CD4-positive, alpha-beta T cell treated with Interleukin-6 for 4 hours (primary cell): ENCODE data around the gene HDGFL3.
A peak's percentile ranks its signal among the peaks of the same experiment; 100 is the strongest.
"Not testable (repeated sequence)": the region's sequence is repeated elsewhere in the genome, so short reads cannot be mapped to it uniquely, and the experiment has no call there.

Source experiments
- DNase-seq: peaks from one replicate; pipeline ENCODE4 v3.0.0-alpha.2; 2020; ENCODE audit warnings: mixed read lengths

The HDGFL3 gene

GRCh38 chr15:83207660-83208366 is at the start of gene HDGFL3:
TSS of gene HDGFL3 (minus strand) at chr15:83207823. CDS start at chr15:83207414, 409 bp downstream.
- peak; percentile 25 for DNase-seq

DNA sequence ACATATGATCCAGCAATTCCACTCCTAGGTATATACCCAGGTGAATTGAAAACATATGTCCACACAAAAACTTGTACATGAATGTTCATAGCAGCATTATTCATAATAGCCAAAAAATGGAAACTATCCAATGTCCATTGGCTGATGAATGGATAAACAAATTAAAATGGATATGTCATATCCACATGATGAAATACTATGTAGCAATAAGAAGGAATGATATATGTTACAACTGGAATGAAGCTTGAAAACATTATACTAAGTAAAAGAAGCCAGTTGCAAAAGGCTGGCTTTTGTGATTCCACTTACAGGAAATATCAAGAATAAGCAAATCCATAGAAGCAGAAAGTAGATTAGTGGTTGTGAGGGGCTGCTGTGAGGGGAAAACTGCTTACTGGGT is 43.2 kb upstream of the HDGFL3 start:
- DNase-seq, result no peak

GRCh38 chr15:83249030-83249343 is 41.4 kb upstream of the HDGFL3 start:
- DNase-seq, result no peak

- peak; percentile 10 for DNase-seq
Measured at GRCh38 chr15:83248151-83249029, 40.8 kb upstream of the HDGFL3 start.

GRCh38 chr15:83243634-83244033 is 36.0 kb upstream of the HDGFL3 start:
- DNase-seq, result no peak

DNA sequence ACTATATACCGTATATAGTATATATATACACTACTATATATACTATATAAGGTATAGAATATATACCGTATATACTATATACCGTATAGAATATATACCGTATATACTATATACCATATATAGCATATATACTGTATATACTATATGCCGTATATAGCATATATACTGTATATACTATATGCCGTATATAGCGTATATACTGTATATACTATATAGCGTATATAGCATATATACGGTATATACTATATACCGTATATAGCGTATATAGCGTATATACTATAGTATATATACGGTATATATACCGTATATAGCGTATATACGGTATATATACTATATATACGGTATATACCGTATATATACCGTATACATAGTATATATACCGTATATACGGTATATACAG is 22.6 kb upstream of the HDGFL3 start:
- no peak for DNase-seq

DNA sequence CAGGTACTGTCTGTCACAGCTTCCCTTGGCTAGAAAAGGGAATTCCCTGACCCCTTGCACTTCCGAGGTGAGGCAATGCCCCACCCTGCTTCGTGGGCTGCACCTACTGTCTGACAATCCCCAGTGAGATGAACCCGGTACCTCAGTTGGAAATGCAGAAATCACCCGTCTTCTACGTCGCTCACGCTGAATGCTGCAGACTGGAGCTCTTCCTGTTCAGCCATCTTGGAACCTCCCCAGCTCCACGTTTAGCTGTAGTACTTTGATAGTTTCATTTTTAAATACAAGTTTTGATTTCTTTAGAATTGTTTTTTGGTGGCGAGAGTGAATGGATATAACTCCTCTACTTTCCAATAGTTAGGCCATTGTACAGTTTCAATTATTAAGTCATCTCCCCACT is 17.8 kb upstream of the HDGFL3 start:
- no peak for DNase-seq

DNA sequence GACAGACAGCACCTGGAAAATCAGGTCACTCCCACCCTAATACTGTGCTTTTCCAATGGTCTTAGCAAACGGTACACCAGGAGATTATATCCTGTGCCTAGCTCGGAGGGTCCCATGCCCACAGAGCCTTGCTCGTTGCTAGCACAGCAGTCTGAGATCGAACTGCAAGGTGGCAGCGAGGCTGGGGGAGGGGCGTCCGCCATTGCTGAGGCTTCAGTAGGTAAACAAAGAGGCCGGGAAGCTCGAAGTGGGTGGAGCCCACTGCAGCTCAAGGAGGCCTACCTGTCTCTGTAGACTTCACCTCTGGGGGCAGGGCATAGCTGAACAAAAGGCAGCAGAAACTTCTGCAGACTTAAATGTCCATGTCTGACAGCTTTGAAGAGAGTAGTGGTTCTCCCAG is 14.2 kb upstream of the HDGFL3 start:
- not testable (repeated sequence) for DNase-seq

GRCh38 chr15:83219026-83219425 is 11.4 kb upstream of the HDGFL3 start:
- no peak for DNase-seq

DNA sequence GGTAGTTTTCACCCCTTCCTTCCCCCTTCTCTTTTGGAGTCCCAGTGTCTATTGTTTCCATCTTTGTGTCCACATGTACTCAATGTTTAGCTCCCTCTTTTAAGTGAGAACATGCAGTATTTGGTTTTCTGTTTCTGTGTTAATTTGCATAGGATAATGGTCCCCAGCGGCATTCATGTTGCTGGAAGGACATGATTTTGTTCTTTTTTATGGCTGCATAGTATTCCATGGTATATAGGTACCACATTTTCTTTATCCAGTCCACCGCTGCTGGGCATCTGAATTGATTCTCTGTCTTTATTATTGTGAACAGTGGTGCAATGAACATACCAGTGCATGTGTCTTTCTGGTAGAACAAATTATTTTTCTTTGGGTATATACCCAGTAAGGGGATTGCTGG is 7.7 kb upstream of the HDGFL3 start:
- no peak for DNase-seq

GRCh38 chr15:83210619-83211018 is 3.0 kb upstream of the HDGFL3 start:
- no peak for DNase-seq

- no peak for DNase-seq
Measured at GRCh38 chr15:83209333-83209732, 1.7 kb upstream of the HDGFL3 start.

DNA sequence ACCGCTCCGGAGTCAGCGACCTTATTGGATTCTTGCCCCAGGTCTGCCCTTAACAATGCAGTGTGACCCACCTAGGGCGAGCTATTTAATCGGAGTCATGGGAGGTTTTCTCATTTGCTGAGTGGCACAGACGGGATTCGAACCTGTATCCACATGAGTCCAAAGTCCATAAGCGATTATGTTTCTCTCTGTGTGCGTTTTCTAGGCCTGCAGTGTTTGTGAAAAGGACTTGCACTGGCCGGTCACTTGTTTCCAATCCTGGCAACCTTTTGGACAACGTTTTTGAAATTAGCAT is 691 bp upstream of the HDGFL3 start:
- no peak for DNase-seq

- DNase-seq, result peak; percentile 7
Measured at GRCh38 chr15:83207009-83207659, 489 bp downstream of the HDGFL3 start.

GRCh38 chr15:83206526-83207008 is 1.1 kb downstream of the HDGFL3 start:
- no peak for DNase-seq

DNA sequence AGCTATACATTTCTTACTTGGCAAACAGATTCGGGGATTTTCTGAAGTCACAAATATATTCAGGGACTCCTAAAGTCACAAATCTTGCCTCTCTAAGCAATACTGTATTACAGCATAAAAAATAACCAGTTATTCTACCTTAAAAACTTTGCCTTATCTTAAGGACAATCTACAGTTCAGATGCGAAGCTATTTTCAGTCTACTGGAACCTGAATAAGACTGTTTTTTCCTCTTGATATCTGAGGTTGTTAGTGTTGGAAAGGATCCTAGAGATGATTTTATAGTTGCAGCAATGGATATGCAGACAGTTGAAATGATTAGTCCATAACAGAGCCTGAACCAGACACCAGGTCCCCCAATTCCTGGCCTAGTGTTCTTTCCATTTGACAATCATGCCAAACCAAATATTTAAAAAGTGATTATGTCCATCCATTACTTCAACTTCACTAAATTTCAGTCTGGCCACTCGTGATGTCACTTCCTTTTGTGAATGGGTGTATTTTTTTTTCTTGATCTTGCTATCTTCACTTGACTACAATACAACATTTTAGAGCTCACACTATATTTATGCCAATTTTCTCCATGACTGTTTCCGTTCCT is 1.8 kb downstream of the HDGFL3 start:
- no peak for DNase-seq

GRCh38 chr15:83204697-83205096 is 2.9 kb downstream of the HDGFL3 start:
- no peak for DNase-seq

DNA sequence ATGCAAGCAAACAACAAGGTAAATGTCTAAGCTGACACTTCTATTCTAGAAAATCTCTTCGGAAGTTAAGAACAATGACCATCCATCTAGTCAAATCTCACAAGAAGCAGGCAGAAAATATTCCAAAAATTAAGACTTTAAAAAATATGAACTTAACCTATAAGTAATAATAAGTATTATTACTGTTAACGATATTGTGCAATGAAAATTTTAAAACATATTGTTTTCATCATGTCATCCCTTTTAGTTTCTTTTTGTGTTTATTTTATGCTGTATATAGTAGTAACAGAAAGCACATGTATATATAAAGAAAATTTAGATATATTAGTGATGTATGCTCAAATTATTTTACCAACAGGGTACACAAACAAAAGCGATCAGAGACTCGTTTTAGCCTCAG is 4.1 kb downstream of the HDGFL3 start:
- no peak for DNase-seq

GRCh38 chr15:83200589-83200988 is 7.0 kb downstream of the HDGFL3 start:
- no peak for DNase-seq

DNA sequence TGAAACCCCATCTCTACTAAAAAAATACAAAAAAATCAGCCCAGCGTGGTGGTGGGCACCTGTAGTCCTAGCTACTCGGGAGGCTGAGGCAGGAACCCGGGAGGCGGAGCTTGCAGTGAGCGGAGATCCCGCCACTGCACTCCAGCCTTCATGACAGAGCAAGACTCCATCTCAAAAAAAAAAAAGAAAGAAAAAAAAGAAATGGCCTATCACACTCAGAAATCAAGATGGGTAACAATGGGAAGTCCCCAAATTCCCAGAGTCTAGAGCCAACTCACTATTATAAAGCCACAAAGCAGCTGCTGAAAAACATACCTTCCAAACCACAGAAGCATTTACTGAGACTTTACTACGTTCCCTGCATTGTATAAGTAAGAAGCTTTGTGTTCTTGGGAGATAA is 7.5 kb downstream of the HDGFL3 start:
- no peak for DNase-seq

GRCh38 chr15:83199288-83199687 is 8.3 kb downstream of the HDGFL3 start:
- no peak for DNase-seq

DNA sequence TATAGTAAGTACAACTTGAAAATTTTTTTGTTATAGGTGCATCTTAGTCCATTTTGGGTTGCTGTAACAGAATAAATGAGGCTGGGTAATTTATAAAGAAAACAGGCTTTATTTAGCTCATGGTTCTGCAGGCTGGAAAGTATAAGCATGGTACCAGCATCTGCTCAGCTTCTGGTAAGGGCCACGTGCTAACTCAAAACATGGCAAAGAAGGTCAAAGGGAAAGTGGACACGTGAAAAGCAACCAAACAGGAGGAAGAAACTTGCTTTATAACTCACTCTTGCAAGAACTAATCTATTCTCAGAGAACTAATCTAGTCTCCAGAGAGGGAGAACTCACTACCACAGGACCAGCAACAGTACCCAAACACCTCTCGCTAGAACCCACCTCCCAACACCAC is 9.1 kb downstream of the HDGFL3 start:
- no peak for DNase-seq

- DNase-seq, result no peak
Measured at GRCh38 chr15:83194528-83194927, 13.1 kb downstream of the HDGFL3 start.

- no peak for DNase-seq
Measured at GRCh38 chr15:83193721-83194120, 13.9 kb downstream of the HDGFL3 start.
